Erythroblast (primary cell): ENCODE data around the gene THRB.
A peak's percentile ranks its signal among the peaks of the same experiment; 100 is the strongest.

Experiments used
- DNase-seq, 2 experiments: peaks; one replicate each; lab custom pipeline; 2025; lab: John Stamatoyannopoulos, UW
- GATA1 ChIP-seq: IDR thresholded peaks from 2 replicates; pipeline ENCODE4 v1.6.1; 2011; ENCODE audit warnings: low read depth, mild to moderate bottlenecking, control low read depth, low read length, moderate library complexity
- POLR2A ChIP-seq: IDR thresholded peaks from 2 replicates; pipeline ENCODE4 v1.6.1; 2011; ENCODE audit warnings: mild to moderate bottlenecking, low read length

The THRB gene

DNA sequence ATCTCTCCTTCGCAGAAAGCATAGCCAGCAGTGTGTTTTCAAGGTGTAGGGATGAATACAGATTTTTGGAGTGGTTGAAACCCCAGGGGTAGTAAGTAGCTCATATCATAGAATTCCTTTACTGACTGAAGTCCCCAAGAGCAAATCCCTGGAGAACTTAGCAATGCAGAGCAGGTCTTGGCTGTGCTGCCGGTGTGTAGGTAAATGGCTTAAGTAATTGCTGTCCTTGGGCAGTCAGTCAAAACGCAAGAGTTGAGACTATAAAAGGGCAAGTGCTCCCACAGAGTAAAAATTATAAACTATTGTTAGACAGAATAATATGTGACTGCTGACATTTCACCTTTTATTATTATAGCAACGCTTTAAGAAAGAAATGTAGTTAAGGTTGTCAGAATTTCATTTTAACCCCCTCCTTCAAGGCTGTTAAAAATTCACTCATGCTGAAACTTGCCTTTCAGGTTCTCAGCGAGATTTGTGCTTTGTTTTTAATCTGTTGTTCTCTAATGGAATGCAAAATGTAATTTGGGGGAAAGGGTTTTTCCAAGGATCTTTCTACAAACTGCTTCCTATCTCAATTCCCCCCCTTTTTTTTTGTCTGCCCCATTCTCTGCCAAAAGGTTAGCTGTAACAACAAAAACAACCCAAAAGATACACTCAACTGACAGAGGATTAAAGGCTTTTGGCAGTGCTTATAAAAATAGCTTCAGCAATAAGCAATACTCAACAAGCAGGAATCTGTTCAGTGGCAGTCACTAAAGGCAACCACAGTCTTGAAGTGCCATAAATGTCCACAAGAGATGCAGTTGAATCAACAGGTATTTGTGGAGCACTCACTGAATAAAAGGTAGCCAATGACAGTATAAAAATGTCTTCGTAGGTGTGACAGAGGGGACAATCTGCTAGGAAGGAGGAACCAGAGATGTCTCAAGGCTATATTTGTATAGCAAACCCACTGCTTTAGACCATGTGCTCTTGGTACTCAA is 105.3 kb downstream of the THRB start:
- DNase-seq, result no peak
- no peak for TF ChIP-seq POLR2A
- TF ChIP-seq GATA1, result no peak

DNA sequence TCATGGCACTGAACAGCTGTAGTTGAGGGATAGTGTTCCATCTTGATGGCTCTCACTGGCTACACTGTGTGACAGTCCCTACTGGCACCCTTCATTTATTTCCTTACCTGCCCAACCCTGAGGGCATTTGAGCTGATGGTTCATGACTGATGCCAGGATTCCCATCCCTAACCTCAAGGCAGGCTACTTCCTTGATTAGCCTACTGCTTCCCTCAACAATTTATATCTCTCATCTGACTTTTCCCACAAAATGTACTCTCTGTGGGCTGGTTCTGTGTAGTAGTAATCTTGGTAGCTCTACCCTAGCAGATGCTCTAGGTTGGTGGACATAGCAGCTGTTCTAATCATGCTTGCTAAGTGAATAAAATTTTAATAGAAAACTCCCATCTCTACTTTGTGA is 106.0 kb downstream of the THRB start:
- no peak for DNase-seq
- TF ChIP-seq GATA1, result no peak
- TF ChIP-seq POLR2A, result no peak

GRCh38 chr3:24388159-24388558 is 106.5 kb downstream of the THRB start:
- no peak for DNase-seq
- TF ChIP-seq POLR2A, result no peak
- TF ChIP-seq GATA1, result no peak

DNA sequence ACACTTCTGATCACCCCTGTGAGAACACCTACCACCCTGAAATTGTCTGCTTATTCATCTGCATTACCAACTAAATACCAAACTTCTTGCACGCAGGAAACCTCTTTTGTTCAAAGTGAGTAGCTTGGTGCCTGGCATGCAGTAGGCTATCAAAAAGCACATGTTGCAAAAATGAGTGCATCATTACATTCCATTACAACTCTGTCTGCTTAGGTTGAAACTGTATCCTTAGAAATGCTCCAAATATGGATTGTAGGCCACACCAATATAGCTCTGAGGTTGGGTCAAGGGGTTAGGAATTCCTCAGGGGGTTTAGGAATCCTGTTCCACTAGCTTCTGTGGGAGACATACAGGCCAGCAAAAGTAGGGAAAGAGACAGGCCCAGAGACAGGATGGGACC is 107.2 kb downstream of the THRB start:
- DNase-seq, result no peak
- TF ChIP-seq POLR2A (no peak), GATA1 (no peak)

DNA sequence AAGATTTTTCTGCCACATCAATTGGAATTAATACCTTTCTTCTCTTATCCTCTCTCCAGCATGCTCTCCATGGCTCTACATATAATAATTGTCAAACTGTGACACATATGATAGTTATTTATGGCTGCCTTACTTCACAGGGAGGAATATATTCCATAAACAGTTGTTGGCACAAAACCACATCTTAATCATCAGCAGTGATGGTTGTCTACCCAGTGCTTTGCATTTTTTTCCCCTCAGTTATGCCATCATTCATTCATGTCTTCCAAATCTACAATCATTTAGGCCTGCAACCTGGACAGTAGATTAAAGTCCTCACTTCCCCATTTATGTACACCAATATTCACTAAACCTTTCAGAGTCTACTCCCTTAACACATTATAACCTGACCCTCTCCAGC is 107.7 kb downstream of the THRB start:
- no peak for DNase-seq
- TF ChIP-seq GATA1 (no peak), POLR2A (no peak)

DNA sequence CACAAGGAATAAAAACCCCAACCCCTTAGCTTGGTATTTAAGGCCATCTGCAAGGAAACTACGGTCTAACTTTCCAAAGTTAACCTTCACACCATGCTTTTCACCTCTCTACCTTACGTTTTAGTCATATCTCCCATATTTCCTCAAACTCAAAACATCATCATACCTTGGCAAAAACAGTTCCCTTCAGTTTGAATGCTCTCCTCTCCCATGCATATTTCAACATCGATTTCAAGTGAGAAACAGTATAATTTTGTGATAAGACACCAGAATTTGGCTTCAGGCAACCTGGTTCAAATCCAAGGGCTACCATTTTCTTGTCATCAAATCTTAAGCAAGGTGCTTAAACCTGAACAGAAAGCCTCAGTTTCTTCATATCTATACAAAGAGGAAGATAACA is 108.2 kb downstream of the THRB start:
- DNase-seq, result no peak
- no peak for TF ChIP-seq POLR2A
- TF ChIP-seq GATA1, result no peak

DNA sequence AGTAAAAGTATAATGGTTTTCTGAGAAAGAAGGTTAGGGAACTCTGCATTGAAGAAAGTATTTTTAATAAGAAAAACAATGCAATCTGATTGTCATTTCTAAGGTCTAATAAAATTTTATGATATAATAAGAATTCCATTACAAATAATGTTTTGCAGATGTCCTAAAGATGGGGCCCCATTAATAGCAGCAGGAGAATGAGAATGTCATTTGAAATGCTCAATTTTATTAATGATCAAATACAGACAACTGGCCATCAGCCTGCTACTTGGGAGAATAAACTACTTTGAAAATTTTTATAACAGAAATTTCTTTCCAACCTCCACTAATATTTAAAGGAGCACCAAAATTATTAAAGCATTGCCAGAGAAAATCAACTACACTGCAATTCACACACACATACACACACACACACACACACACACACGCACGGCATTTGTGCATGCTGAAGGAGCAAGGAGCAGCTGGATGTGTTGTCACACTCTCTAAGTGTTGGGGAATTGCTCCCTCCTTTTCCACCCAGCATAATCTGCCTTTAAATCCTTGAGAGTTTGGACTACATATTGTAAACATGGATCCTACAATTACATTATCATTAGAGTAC is 109.5 kb downstream of the THRB start:
- TF ChIP-seq GATA1 (no peak), POLR2A (no peak)
- DNase-seq, result no peak

- no peak for DNase-seq
- TF ChIP-seq GATA1, result no peak
- no peak for TF ChIP-seq POLR2A
These were observed 112.0 kb downstream of the THRB start for GRCh38 chr3:24382647-24383046.

- DNase-seq, result no peak
- TF ChIP-seq GATA1, result no peak
- no peak for TF ChIP-seq POLR2A
These were observed 114.7 kb downstream of the THRB start for GRCh38 chr3:24379936-24380335.

- DNase-seq, result no peak
- TF ChIP-seq POLR2A (peak; percentile 56), GATA1 (no peak)
These were observed 116.3 kb downstream of the THRB start for GRCh38 chr3:24378313-24378712.

GRCh38 chr3:24377218-24377993 is 117.2 kb downstream of the THRB start:
- DNase-seq, result no peak
- TF ChIP-seq GATA1 (no peak), POLR2A (no peak)

GRCh38 chr3:24375947-24376384 is 118.7 kb downstream of the THRB start:
- DNase-seq, result no peak
- no peak for TF ChIP-seq POLR2A
- no peak for TF ChIP-seq GATA1

DNA sequence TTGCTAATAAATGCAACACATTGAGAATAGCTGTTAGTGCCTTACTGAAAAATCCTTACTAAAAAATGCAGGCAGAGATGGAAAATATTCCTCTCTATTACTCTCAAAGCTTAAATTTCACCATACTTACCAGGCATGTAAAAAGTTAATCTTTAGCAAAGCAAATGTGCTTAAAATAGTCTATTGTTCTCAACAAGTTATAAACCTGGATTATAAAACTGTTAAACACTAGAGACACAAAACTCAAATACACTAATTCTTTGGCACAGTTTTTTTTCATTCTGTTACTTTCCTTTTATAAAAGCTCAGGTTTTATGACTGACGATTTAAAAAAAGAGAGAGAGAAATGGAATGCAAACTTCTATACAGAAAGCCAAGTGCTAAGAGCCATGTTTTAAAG is 119.8 kb downstream of the THRB start:
- DNase-seq, result no peak
- TF ChIP-seq POLR2A (no peak), GATA1 (no peak)
